ENCODE measurements around the gene RAB43.

The RAB43 gene

GRCh38 chr3:129063841-129064482 lies 57.6 kb downstream of the RAB43 start:
- H3K4me3 Mint-ChIP-seq, result no peak overlapping the region
- H3K9me3 Mint-ChIP-seq, result no peaks in the 10 kb centered on the region
- H3K27me3 Mint-ChIP-seq, result no peaks in the 10 kb centered on the region
- no peak for DNase-seq
- peaks cover 9% of the 10 kb centered on the region for H3K4me1 Mint-ChIP-seq (ENCODE audit: low read depth)
- H3K27ac Mint-ChIP-seq, result no peak overlapping the region
- no peaks in the 10 kb centered on the region for H3K36me3 Mint-ChIP-seq (ENCODE audit: low read depth)

- Mint-ChIP-seq H3K9me3 (no peaks in the 10 kb centered on the region), H3K27ac (no peak overlapping the region), H3K4me1 (ENCODE audit: low read depth) (peaks cover 11% of the 10 kb centered on the region), H3K36me3 (ENCODE audit: low read depth) (no peaks in the 10 kb centered on the region), H3K4me3 (no peak overlapping the region), H3K27me3 (no peaks in the 10 kb centered on the region)
- no peak for DNase-seq
These were observed 58.4 kb downstream of the RAB43 start for GRCh38 chr3:129063091-129063640.

- H3K36me3 Mint-ChIP-seq (ENCODE audit: low read depth), result no peaks in the 10 kb centered on the region
- no peak for DNase-seq
- H3K27me3 Mint-ChIP-seq, result no peaks in the 10 kb centered on the region
- H3K4me1 Mint-ChIP-seq (ENCODE audit: low read depth), result peaks cover 8% of the 10 kb centered on the region
- no peak overlapping the region for H3K27ac Mint-ChIP-seq
- no peak overlapping the region for H3K4me3 Mint-ChIP-seq
- no peaks in the 10 kb centered on the region for H3K9me3 Mint-ChIP-seq
These were observed 59.4 kb downstream of the RAB43 start for GRCh38 chr3:129061888-129062834.

- H3K9me3 Mint-ChIP-seq, result no peaks in the 10 kb centered on the region
- H3K4me1 Mint-ChIP-seq (ENCODE audit: low read depth), result peaks cover 8% of the 10 kb centered on the region
- no peak for DNase-seq
- no peaks in the 10 kb centered on the region for H3K36me3 Mint-ChIP-seq (ENCODE audit: low read depth)
- H3K4me3 Mint-ChIP-seq, result no peak overlapping the region
- H3K27ac Mint-ChIP-seq, result no peak overlapping the region
- no peaks in the 10 kb centered on the region for H3K27me3 Mint-ChIP-seq
These were observed 60.3 kb downstream of the RAB43 start for GRCh38 chr3:129061023-129061887.

GRCh38 chr3:129060276-129061022 lies 61.2 kb downstream of the RAB43 start, which contains the start of gene GP9:
GP9 (plus strand) TSS chr3:129060779; CDS start chr3:129061740, 961 bp downstream.
- Mint-ChIP-seq H3K27me3 (no peaks in the 10 kb centered on the region), H3K4me3 (no peak within 1 kb of the TSS), H3K9me3 (no peaks in the 10 kb centered on the region), H3K36me3 (ENCODE audit: low read depth) (no peaks in the 10 kb centered on the region), H3K27ac (no peak within 1 kb of the TSS), H3K4me1 (ENCODE audit: low read depth) (peaks cover 8% of the 10 kb centered on the region)
- no peak for DNase-seq

GRCh38 chr3:129059311-129059958 lies 62.2 kb downstream of the RAB43 start:
- peaks cover 8% of the 10 kb centered on the region for H3K4me1 Mint-ChIP-seq (ENCODE audit: low read depth)
- H3K4me3 Mint-ChIP-seq, result no peak overlapping the region
- H3K27ac Mint-ChIP-seq, result no peak overlapping the region
- H3K27me3 Mint-ChIP-seq, result no peaks in the 10 kb centered on the region
- no peaks in the 10 kb centered on the region for H3K36me3 Mint-ChIP-seq (ENCODE audit: low read depth)
- no peaks in the 10 kb centered on the region for H3K9me3 Mint-ChIP-seq
- no peak for DNase-seq

- Mint-ChIP-seq H3K9me3 (no peaks in the 10 kb centered on the region), H3K27me3 (no peaks in the 10 kb centered on the region), H3K36me3 (ENCODE audit: low read depth) (no peaks in the 10 kb centered on the region), H3K4me1 (ENCODE audit: low read depth) (peaks cover 12% of the 10 kb centered on the region), H3K27ac (no peak overlapping the region), H3K4me3 (no peak overlapping the region)
- DNase-seq, result no peak
These were observed 63.0 kb downstream of the RAB43 start for GRCh38 chr3:129058441-129059200.

GRCh38 chr3:129057249-129057648 lies 64.4 kb downstream of the RAB43 start:
- no peak overlapping the region for H3K27ac Mint-ChIP-seq
- DNase-seq, result no peak
- no peaks in the 10 kb centered on the region for H3K9me3 Mint-ChIP-seq
- H3K4me3 Mint-ChIP-seq, result no peak overlapping the region
- no peaks in the 10 kb centered on the region for H3K36me3 Mint-ChIP-seq (ENCODE audit: low read depth)
- H3K27me3 Mint-ChIP-seq, result no peaks in the 10 kb centered on the region
- H3K4me1 Mint-ChIP-seq (ENCODE audit: low read depth), result peaks cover 19% of the 10 kb centered on the region

GRCh38 chr3:129056451-129057173 lies 65.0 kb downstream of the RAB43 start:
- Mint-ChIP-seq H3K36me3 (ENCODE audit: low read depth) (no peaks in the 10 kb centered on the region), H3K27me3 (no peaks in the 10 kb centered on the region), H3K4me1 (ENCODE audit: low read depth) (peaks cover 22% of the 10 kb centered on the region)

GRCh38 chr3:129054605-129055104 lies 66.9 kb downstream of the RAB43 start:
- H3K27me3 Mint-ChIP-seq, result no peaks in the 10 kb centered on the region
- peak overlapping the region; percentile 88 for H3K27ac Mint-ChIP-seq
- no peak overlapping the region for H3K4me3 Mint-ChIP-seq
- no peak for DNase-seq
- no peaks in the 10 kb centered on the region for H3K9me3 Mint-ChIP-seq
- peaks cover 22% of the 10 kb centered on the region for H3K4me1 Mint-ChIP-seq (ENCODE audit: low read depth)
- H3K36me3 Mint-ChIP-seq (ENCODE audit: low read depth), result no peaks in the 10 kb centered on the region

More at GRCh38 chr3:129056451-129057173, 65.0 kb downstream of the RAB43 start:
- Mint-ChIP-seq H3K4me3 (no peak overlapping the region), H3K9me3 (no peaks in the 10 kb centered on the region), H3K27ac (no peak overlapping the region)
- no peak for DNase-seq

- no peak overlapping the region for H3K4me3 Mint-ChIP-seq
- H3K27ac Mint-ChIP-seq, result no peak overlapping the region
- H3K36me3 Mint-ChIP-seq (ENCODE audit: low read depth), result peaks cover 4% of the 10 kb centered on the region
- H3K4me1 Mint-ChIP-seq (ENCODE audit: low read depth), result peaks cover 17% of the 10 kb centered on the region
- no peak for DNase-seq
- H3K9me3 Mint-ChIP-seq, result peaks cover 7% of the 10 kb centered on the region
- H3K27me3 Mint-ChIP-seq, result no peaks in the 10 kb centered on the region
These were observed 68.9 kb downstream of the RAB43 start for GRCh38 chr3:129052675-129053074.

- H3K27ac Mint-ChIP-seq, result no peak overlapping the region
These were observed 69.7 kb downstream of the RAB43 start for GRCh38 chr3:129051871-129052340.

More at GRCh38 chr3:129051871-129052340, 69.7 kb downstream of the RAB43 start:
- H3K4me3 Mint-ChIP-seq, result no peak overlapping the region
- peaks cover 8% of the 10 kb centered on the region for H3K9me3 Mint-ChIP-seq
- no peaks in the 10 kb centered on the region for H3K27me3 Mint-ChIP-seq
- DNase-seq, result no peak
- H3K4me1 Mint-ChIP-seq (ENCODE audit: low read depth), result peaks cover 17% of the 10 kb centered on the region
- H3K36me3 Mint-ChIP-seq (ENCODE audit: low read depth), result peaks cover 4% of the 10 kb centered on the region
